Left colon (tissue), 2 donors: Measurements from ENCODE around the gene FLT3LG. TPM values are rescaled to one million over a fixed set of nuclear protein-coding genes. Genes with fewer than 3 reads are reported as not detected.
A peak's percentile ranks its signal among the peaks of the same experiment; 100 is the strongest.
"Not testable (repeated sequence)": the region's sequence is repeated elsewhere in the genome, so short reads cannot be mapped to it uniquely, and the experiment has no call there.

ENCODE experiments used
- ATAC-seq: fragments of 200-7000 bp; cut with Tn5 transposase; one replicate; pipeline ENCODE4 v1.9.1; 2020; ENCODE audit warnings: mild to moderate bottlenecking, moderate library complexity
- DNase-seq, 2 donors: peaks; one replicate each; pipeline ENCODE4 v3.0.0-alpha.2; 2020
- intact Hi-C, 2 donors: fragments of 100-400 bp; cut with DNase I in 1 of 2; cut with micrococcal nuclease in 1 of 2; formaldehyde crosslinking; loops; one replicate each; pipeline versions ENCODE4 v1.11.2 to v1.14.0; 2022; cut with DNase I, micrococcal nuclease
- total RNA-seq, 2 donors: library from RNA; stranded (reverse); fragmentation: NEBNext Ultra II Directional; extraction: Animal tissue kit (Norgen Biotek cat#: 25700); gene quantifications; one replicate each; pipeline ENCODE4 v1.2.1, GENCODE V29; 2021
- donor health status: DM: no; HTN: no; CAD: no.
- donor health status: DM: yes; HTN: yes; CAD: no.

Gene FLT3LG
- total RNA-seq, 2 donors from 2014 or later, result 3.4 to 6.4 TPM

- intact Hi-C loops, result no loop called here
- DNase-seq (no peak), ATAC-seq (no peak)
Measured at GRCh38 chr19:49453757-49454240, 20.2 kb upstream of the FLT3LG start.

GRCh38 chr19:49455773-49456172, 18.2 kb upstream of the FLT3LG start:
- DNase-seq, result no peak
- intact Hi-C loops, result no loop called here
- ATAC-seq, result no peak

GRCh38 chr19:49456326-49456725, 17.7 kb upstream of the FLT3LG start:
- ATAC-seq, result no peak
- no peak for DNase-seq
- intact Hi-C loops, result no loop called here

GRCh38 chr19:49458567-49458903, 15.5 kb upstream of the FLT3LG start:
- intact Hi-C loops, result no loop called here
- ATAC-seq (no peak), DNase-seq (no peak)

GRCh38 chr19:49459388-49459787, 14.6 kb upstream of the FLT3LG start:
- ATAC-seq, result no peak
- DNase-seq, result no peak

GRCh38 chr19:49461130-49461529, 12.9 kb upstream of the FLT3LG start:
- ATAC-seq, DNase-seq, intact Hi-C loops: not testable (repeated sequence)

More at GRCh38 chr19:49459388-49459787, 14.6 kb upstream of the FLT3LG start:
- intact Hi-C loops, result no loop called here

GRCh38 chr19:49461656-49462055, 12.4 kb upstream of the FLT3LG start:
- ATAC-seq (no peak), DNase-seq (no peak)
- intact Hi-C loops, result no loop called here

- intact Hi-C loops, result no loop called here
- no peak for ATAC-seq
- DNase-seq, result no peak
Measured at GRCh38 chr19:49462492-49462891, 11.5 kb upstream of the FLT3LG start.

GRCh38 chr19:49463960-49464740, 9.9 kb upstream of the FLT3LG start:
- ATAC-seq (no peak), DNase-seq (no peak)
- intact Hi-C loops, result no loop called here

- intact Hi-C loops, result no loop called here
- DNase-seq, result no peak
- no peak for ATAC-seq
Measured at GRCh38 chr19:49465371-49465770, 8.6 kb upstream of the FLT3LG start.

GRCh38 chr19:49468199-49468598, 5.8 kb upstream of the FLT3LG start:
- no peak for ATAC-seq
- intact Hi-C loops, result no loop called here
- DNase-seq, result no peak

GRCh38 chr19:49468746-49469447, 5.1 kb upstream of the FLT3LG start:
- ATAC-seq (peak; percentile 49), DNase-seq (peak; percentile 63 to 76)
- intact Hi-C loops, result no loop called here

GRCh38 chr19:49469828-49470614, 4.0 kb upstream of the FLT3LG start:
- peak; percentile 16 for ATAC-seq
- intact Hi-C loops, result no loop called here
- no peak for DNase-seq

GRCh38 chr19:49470615-49470978, 3.4 kb upstream of the FLT3LG start:
- ATAC-seq (no peak), DNase-seq (no peak)
- intact Hi-C loops, result no loop called here

- DNase-seq (no peak), ATAC-seq (no peak)
- intact Hi-C loops, result no loop called here
Measured at GRCh38 chr19:49472936-49473335, 1.1 kb upstream of the FLT3LG start.

GRCh38 chr19:49473501-49473867, 531 bp upstream of the FLT3LG start:
- ATAC-seq, DNase-seq, intact Hi-C loops: not testable (repeated sequence)

- DNase-seq, result no peak
- ATAC-seq, result no peak
- intact Hi-C loops, result no loop called here
Measured at GRCh38 chr19:49474542-49474924, 518 bp downstream of the FLT3LG start.

- intact Hi-C loops, result no loop called here
- no peak for DNase-seq
- no peak for ATAC-seq
Measured at GRCh38 chr19:49475191-49475917, 1.3 kb downstream of the FLT3LG start.
